Panc1 (cell line): ENCODE results near the gene SYCP2L. TPM values are rescaled to one million over a fixed set of nuclear protein-coding genes. Genes with fewer than 3 reads are reported as not detected.
A peak's percentile ranks its signal among the peaks of the same experiment; 100 is the strongest.

ENCODE experiments used
- ATAC-seq: fragments of 200-7000 bp; cut with Tn5 transposase; 2 replicates; pipeline ENCODE4 v1.9.1; 2020; ENCODE audit warnings: mild to moderate bottlenecking, moderate library complexity
- BruUV-seq: library from RNA; stranded (reverse); fragments of 400-500 nt; replicated peaks from 2 replicates; lab custom pipeline; 2021; lab: Mats Ljungman, UMichigan
- CTCF ChIA-PET: fragments of 300-600 bp; sonication (Branson Sonifier 250); formaldehyde crosslinking; loops from one replicate; lab custom pipeline; 2022; ENCODE audit warnings: antibody characterized with exemption; lab: Charles Lee
- POLR2A ChIA-PET: fragments of 300-600 bp; sonication (Branson Sonifier 250); formaldehyde crosslinking; loops from one replicate; lab custom pipeline; 2022; ENCODE audit warnings: antibody characterized with exemption; lab: Charles Lee
- DNase-seq: peaks from one replicate; pipeline ENCODE4 v3.0.0-alpha.2; 2010; ENCODE audit warnings: low read depth, low spot score
- H3K27ac ChIP-seq: 2 replicates; pipeline ENCODE4 v1.5.1; 2011; ENCODE audit warnings: mild to moderate bottlenecking, low read length, inconsistent platforms
- H3K27me3 ChIP-seq: fragments of 200-500 bp; sonication (Bioruptor generic); 2 replicates; pipeline ENCODE4 v1.6.0; 2014; ENCODE audit warnings: low read length, inconsistent platforms; ENCODE audit not compliant: control insufficient read depth, insufficient read depth
- H3K36me3 ChIP-seq: fragments of 200-500 bp; sonication (Bioruptor generic); 2 replicates; pipeline ENCODE4 v1.5.1; 2014; ENCODE audit warnings: inconsistent platforms, mild to moderate bottlenecking, low read length, moderate library complexity; ENCODE audit not compliant: control insufficient read depth, insufficient read depth
- H3K4me1 ChIP-seq: 2 replicates; pipeline ENCODE4 v1.5.1; 2011; ENCODE audit warnings: inconsistent platforms, mild to moderate bottlenecking, low read length, moderate library complexity; ENCODE audit not compliant: control insufficient read depth, insufficient read depth
- H3K4me3 ChIP-seq, 2 experiments: 2 replicates each; pipeline ENCODE4 v1.5.1; 2011 to 2012; ENCODE audit warnings: low read depth in 2 of 2, low read length in 2 of 2, mild to moderate bottlenecking in 2 of 2, inconsistent platforms in 1 of 2, moderate library complexity in 1 of 2
- H3K9me3 ChIP-seq: fragments of 200-500 bp; sonication (Bioruptor generic); 2 replicates; pipeline ENCODE4 v1.5.1; 2014; ENCODE audit warnings: low read depth, mild to moderate bottlenecking, inconsistent platforms, low read length, moderate library complexity; ENCODE audit not compliant: control insufficient read depth, insufficient read depth
- CTCF ChIP-seq: fragments of 450-650 bp; IDR thresholded peaks from 2 replicates; pipeline ENCODE4 v1.5.1; 2017; ENCODE audit warnings: mild to moderate bottlenecking
- POLR2AphosphoS5 ChIP-seq: IDR thresholded peaks from 2 replicates; pipeline ENCODE4 v1.6.1; 2012; ENCODE audit warnings: mild to moderate bottlenecking, low read depth, low read length, moderate library complexity
- REST ChIP-seq, 2 experiments: IDR thresholded peaks; 2 replicates each; pipeline ENCODE4 v1.6.1; 2011 to 2012; ENCODE audit warnings: low read depth in 2 of 2, control low read depth in 1 of 2, low read length in 1 of 2, mild to moderate bottlenecking in 1 of 2, moderate library complexity in 1 of 2; ENCODE audit not compliant: insufficient read depth in 1 of 2
- SIN3A ChIP-seq: IDR thresholded peaks from 2 replicates; pipeline ENCODE4 v1.6.1; 2012; ENCODE audit warnings: low read depth, mild to moderate bottlenecking, low read length, moderate library complexity, borderline replicate concordance; ENCODE audit not compliant: insufficient read depth
- TCF7L2 ChIP-seq: IDR thresholded peaks from 2 replicates; pipeline ENCODE4 v1.6.1; 2011; ENCODE audit warnings: mild to moderate bottlenecking, low read depth, low read length, inconsistent platforms
- in situ Hi-C: cut with HindIII; loops from 2 replicates; pipeline ENCODE4 v1.10.0; 2016; ENCODE audit warnings: low sequenced_read_pairs, low pct_unique_long_range_greater_than_20kb
- intact Hi-C: fragments of 100-400 bp; cut with micrococcal nuclease; formaldehyde crosslinking; loops from one replicate; pipeline ENCODE4 v1.10.0; 2022; ENCODE audit not compliant: unreplicated experiment
- total RNA-seq: library from RNA; stranded (reverse); gene quantifications from one replicate; pipeline ENCODE4 v1.2.1, GENCODE V29; 2021; ENCODE audit not compliant: unreplicated experiment

The SYCP2L gene
- total RNA-seq, 1 experiment from 2014 or later = 2.4 TPM

DNA sequence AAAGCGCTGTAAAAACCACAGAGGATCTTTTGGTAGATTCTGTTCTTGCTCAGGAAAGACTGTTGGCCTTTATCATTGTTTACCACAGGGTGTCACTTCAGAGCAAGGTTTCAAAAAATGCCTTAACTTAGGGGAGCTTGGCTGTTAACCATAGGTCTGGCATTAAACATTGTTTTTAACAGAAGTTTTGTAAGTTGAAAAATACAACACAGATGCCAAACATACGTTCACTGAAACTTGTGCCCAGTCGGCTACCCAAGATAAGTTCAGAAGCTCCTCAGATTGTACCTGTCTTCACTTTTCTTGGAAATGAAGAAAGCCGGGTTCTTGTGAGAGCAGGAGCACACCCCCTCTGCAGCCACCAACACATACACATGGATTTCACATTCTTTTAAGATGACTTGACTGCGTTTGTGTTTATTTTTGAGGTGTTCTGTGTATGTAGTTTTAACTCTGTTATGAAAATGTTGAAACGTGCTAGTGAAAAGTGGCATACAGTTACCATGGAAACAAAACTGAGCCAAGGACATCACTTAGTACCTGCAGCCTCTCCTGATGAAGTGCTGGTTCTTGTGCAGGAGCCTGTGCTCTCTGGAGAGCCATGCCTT lies 64.9 kb downstream of the SYCP2L start:
- H3K9me3 ChIP-seq = no peaks in the 10 kb centered on the region
- H3K27me3 ChIP-seq = no peaks in the 10 kb centered on the region
- intact Hi-C loops (loop anchor here (2.0 to 5.0 kb wide), 4 partner anchors 91 to 546 kb away; partner anchors contain the start of gene ELOVL2), in situ Hi-C loops (no loop called here)
- H3K36me3 ChIP-seq = no peaks in the 10 kb centered on the region
- ChIA-PET CTCF (interaction anchor here (0.8 to 1.7 kb wide), 2 partner anchors 88 to 117 kb away, joined by 4 to 16 read pairs; no protein-coding TSS in a partner anchor), POLR2A (no interaction called here)
- H3K4me3 ChIP-seq = no peak overlapping the region
- TF ChIP-seq TCF7L2 (no peak), CTCF (peak; percentile 69)
- peak; percentile 43 for DNase-seq
- no TSS peak for BruUV-seq
- ATAC-seq = peak; percentile 89
- peaks cover 5% of the 10 kb centered on the region for H3K4me1 ChIP-seq
- no peak overlapping the region for H3K27ac ChIP-seq

- Histone ChIP-seq H3K4me1 (peaks cover 5% of the 10 kb centered on the region), H3K27ac (no peak overlapping the region), H3K27me3 (no peaks in the 10 kb centered on the region), H3K9me3 (no peaks in the 10 kb centered on the region), H3K4me3 (no peak overlapping the region), H3K36me3 (no peaks in the 10 kb centered on the region)
- in situ Hi-C loops (no loop called here), intact Hi-C loops (loop anchor here (5.0 kb wide), 3 partner anchors 88 to 543 kb away; partner anchors contain the start of gene ELOVL2)
- ChIA-PET CTCF (interaction anchor here (0.6 to 1.3 kb wide), 3 partner anchors 39 to 114 kb away, joined by 4 to 10 read pairs (median 5); partner anchors contain the start of gene SYCP2L), POLR2A (no interaction called here)
- TF ChIP-seq SIN3A (no peak), TCF7L2 (no peak), CTCF (peak; percentile 87), POLR2AphosphoS5 (no peak), REST (IDR thresholded peaks at IDR 0.05; ENCODE audit: insufficient read depth in 1 of 2, low read depth in 2 of 2, low read length in 1 of 2) (no peak)
- ATAC-seq (peak; percentile 87), DNase-seq (peak; percentile 36)
- BruUV-seq = no TSS peak
Measured at GRCh38 chr6:10954590-10955010, 67.7 kb downstream of the SYCP2L start.
